Mucosa of stomach (tissue), 1 donor: ENCODE results near the gene GOT1.

ENCODE experiments used
- H3K27me3 ChIP-seq: one replicate; pipeline ENCODE4 v1.7.0; 2013; ENCODE audit warnings: mild to moderate bottlenecking, low read length; ENCODE audit not compliant: control insufficient read depth, insufficient read depth
- H3K36me3 ChIP-seq: one replicate; pipeline ENCODE4 v1.7.0; 2013; ENCODE audit warnings: low read length; ENCODE audit not compliant: control insufficient read depth, insufficient read depth
- H3K4me1 ChIP-seq: one replicate; pipeline ENCODE4 v1.7.0; 2013; ENCODE audit warnings: mild to moderate bottlenecking, low read length; ENCODE audit not compliant: control insufficient read depth, insufficient read depth
- H3K4me3 ChIP-seq: one replicate; pipeline ENCODE4 v1.7.0; 2013; ENCODE audit warnings: low read length
- H3K9ac ChIP-seq: one replicate; pipeline ENCODE4 v1.7.0; 2013; ENCODE audit warnings: mild to moderate bottlenecking, low read length, moderate library complexity
- H3K9me3 ChIP-seq: one replicate; pipeline ENCODE4 v1.7.0; 2013; ENCODE audit warnings: mild to moderate bottlenecking, low read length, moderate library complexity; ENCODE audit not compliant: control insufficient read depth
- donor health status: Pancreatic carcinoma.

GOT1 gene

GRCh38 chr10:99391346-99391745, 39.1 kb downstream of the GOT1 start:
- no peaks in the 10 kb centered on the region for H3K27me3 ChIP-seq
- H3K4me1 ChIP-seq = peaks cover 20% of the 10 kb centered on the region
- no peak overlapping the region for H3K4me3 ChIP-seq
- no peaks in the 10 kb centered on the region for H3K36me3 ChIP-seq
- H3K9me3 ChIP-seq = no peaks in the 10 kb centered on the region
- H3K9ac ChIP-seq = no peak overlapping the region

- Histone ChIP-seq H3K9ac (no peak overlapping the region), H3K4me1 (peaks cover 7% of the 10 kb centered on the region), H3K36me3 (no peaks in the 10 kb centered on the region), H3K9me3 (no peaks in the 10 kb centered on the region), H3K27me3 (no peaks in the 10 kb centered on the region), H3K4me3 (no peak overlapping the region)
Observed at GRCh38 chr10:99389729-99390480, 40.5 kb downstream of the GOT1 start.

GRCh38 chr10:99387541-99387940, 42.9 kb downstream of the GOT1 start:
- no peak overlapping the region for H3K4me3 ChIP-seq
- H3K36me3 ChIP-seq = no peaks in the 10 kb centered on the region
- H3K4me1 ChIP-seq = peaks cover 7% of the 10 kb centered on the region
- no peaks in the 10 kb centered on the region for H3K9me3 ChIP-seq
- H3K9ac ChIP-seq = no peak overlapping the region
- H3K27me3 ChIP-seq = no peaks in the 10 kb centered on the region

- no peaks in the 10 kb centered on the region for H3K27me3 ChIP-seq
- H3K4me3 ChIP-seq = no peak overlapping the region
- no peaks in the 10 kb centered on the region for H3K9me3 ChIP-seq
- no peak overlapping the region for H3K9ac ChIP-seq
- no peaks in the 10 kb centered on the region for H3K36me3 ChIP-seq
- peaks cover 7% of the 10 kb centered on the region for H3K4me1 ChIP-seq
Observed at GRCh38 chr10:99387071-99387470, 43.4 kb downstream of the GOT1 start.

- Histone ChIP-seq H3K27me3 (no peaks in the 10 kb centered on the region), H3K36me3 (no peaks in the 10 kb centered on the region), H3K4me3 (no peak overlapping the region), H3K9me3 (no peaks in the 10 kb centered on the region), H3K4me1 (no peaks in the 10 kb centered on the region), H3K9ac (no peak overlapping the region)
Observed at GRCh38 chr10:99382176-99382575, 48.2 kb downstream of the GOT1 start.

GRCh38 chr10:99375426-99375825, 55.0 kb downstream of the GOT1 start:
- H3K9ac ChIP-seq = no peak overlapping the region
- H3K36me3 ChIP-seq = no peaks in the 10 kb centered on the region
- H3K4me3 ChIP-seq = no peak overlapping the region
- H3K9me3 ChIP-seq = no peaks in the 10 kb centered on the region
- H3K4me1 ChIP-seq = no peaks in the 10 kb centered on the region
- no peaks in the 10 kb centered on the region for H3K27me3 ChIP-seq

- no peak overlapping the region for H3K4me3 ChIP-seq
- H3K27me3 ChIP-seq = no peaks in the 10 kb centered on the region
- H3K4me1 ChIP-seq = no peaks in the 10 kb centered on the region
- H3K9me3 ChIP-seq = no peaks in the 10 kb centered on the region
- no peaks in the 10 kb centered on the region for H3K36me3 ChIP-seq
- no peak overlapping the region for H3K9ac ChIP-seq
Observed at GRCh38 chr10:99374972-99375371, 55.5 kb downstream of the GOT1 start.

GRCh38 chr10:99374526-99374925, 55.9 kb downstream of the GOT1 start:
- H3K4me3 ChIP-seq = no peak overlapping the region
- no peaks in the 10 kb centered on the region for H3K36me3 ChIP-seq
- no peak overlapping the region for H3K9ac ChIP-seq
- no peaks in the 10 kb centered on the region for H3K4me1 ChIP-seq
- no peaks in the 10 kb centered on the region for H3K9me3 ChIP-seq
- H3K27me3 ChIP-seq = no peaks in the 10 kb centered on the region

- H3K9ac ChIP-seq = no peak overlapping the region
- H3K4me1 ChIP-seq = no peaks in the 10 kb centered on the region
- H3K9me3 ChIP-seq = no peaks in the 10 kb centered on the region
- no peaks in the 10 kb centered on the region for H3K27me3 ChIP-seq
- no peak overlapping the region for H3K4me3 ChIP-seq
- no peaks in the 10 kb centered on the region for H3K36me3 ChIP-seq
Observed at GRCh38 chr10:99372546-99373271, 57.7 kb downstream of the GOT1 start.

GRCh38 chr10:99370993-99371392, 59.4 kb downstream of the GOT1 start:
- Histone ChIP-seq H3K9me3 (no peaks in the 10 kb centered on the region), H3K27me3 (no peaks in the 10 kb centered on the region), H3K4me1 (no peaks in the 10 kb centered on the region), H3K9ac (peak overlapping the region; percentile 29), H3K36me3 (no peaks in the 10 kb centered on the region), H3K4me3 (no peak overlapping the region)

- no peak overlapping the region for H3K9ac ChIP-seq
- no peak overlapping the region for H3K4me3 ChIP-seq
- H3K36me3 ChIP-seq = no peaks in the 10 kb centered on the region
- no peaks in the 10 kb centered on the region for H3K9me3 ChIP-seq
- no peaks in the 10 kb centered on the region for H3K4me1 ChIP-seq
- H3K27me3 ChIP-seq = no peaks in the 10 kb centered on the region
Observed at GRCh38 chr10:99369551-99369950, 60.9 kb downstream of the GOT1 start.

- no peak overlapping the region for H3K9ac ChIP-seq
- no peaks in the 10 kb centered on the region for H3K9me3 ChIP-seq
- H3K4me1 ChIP-seq = no peaks in the 10 kb centered on the region
- no peaks in the 10 kb centered on the region for H3K27me3 ChIP-seq
- no peaks in the 10 kb centered on the region for H3K36me3 ChIP-seq
- H3K4me3 ChIP-seq = no peak overlapping the region
Observed at GRCh38 chr10:99369126-99369525, 61.3 kb downstream of the GOT1 start.
